HG02938 (cell line): ENCODE data around the gene CLEC4D.
"Not testable (repeated sequence)": the region's sequence is repeated elsewhere in the genome, so short reads cannot be mapped to it uniquely, and the experiment has no call there.

ENCODE experiments used
- ATAC-seq: cut with Tn5 transposase; IDR thresholded peaks from one replicate; pipeline ENCODE4 v1.9.1; 2021; ENCODE audit warnings: mild to moderate bottlenecking, moderate library complexity; ENCODE audit not compliant: unreplicated experiment

Gene CLEC4D

DNA sequence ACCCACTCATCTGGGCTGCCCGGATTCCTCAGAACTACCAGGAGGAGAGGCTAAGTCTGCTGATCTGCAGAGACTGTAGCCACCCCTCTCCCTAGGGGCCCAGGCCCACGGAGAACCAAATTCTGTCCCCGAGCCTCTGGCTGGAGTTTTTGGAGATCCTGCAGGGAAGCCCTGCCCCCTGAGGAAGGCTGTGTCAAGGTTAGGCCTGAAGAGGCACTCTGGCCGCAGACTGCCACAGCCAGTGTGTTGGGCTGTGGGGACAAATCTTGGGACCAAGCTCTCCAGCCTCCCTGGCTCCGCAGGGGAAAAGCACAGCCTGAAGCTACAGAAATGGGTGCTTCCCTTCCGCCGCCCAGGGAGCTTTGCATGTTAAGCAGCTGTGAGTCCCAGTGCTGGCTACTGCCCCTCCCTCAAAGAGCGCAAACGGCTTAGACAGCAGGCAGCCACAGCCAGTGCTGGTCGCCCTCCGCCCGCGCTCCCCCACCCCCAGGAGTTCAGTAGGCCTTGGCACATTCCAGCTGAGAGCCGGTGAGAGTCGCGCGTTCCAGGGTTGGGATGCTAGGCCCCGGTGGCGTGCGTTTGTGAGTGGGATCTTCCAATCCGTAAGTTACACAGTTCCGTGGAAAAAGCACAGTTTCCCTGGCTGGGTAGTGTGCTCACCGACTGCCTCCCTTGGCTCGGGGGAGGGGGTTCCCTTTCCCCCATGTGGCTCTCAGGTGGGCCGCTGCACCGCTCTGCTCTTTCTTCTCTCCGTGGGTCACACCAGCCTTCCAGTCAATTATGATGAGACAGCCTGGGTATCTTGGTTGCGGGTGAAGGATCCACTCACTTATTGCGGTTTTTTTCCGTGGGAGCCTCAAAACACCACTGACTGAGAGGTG lies 14.2 kb downstream of the CLEC4D start:
- ATAC-seq = no peak

DNA sequence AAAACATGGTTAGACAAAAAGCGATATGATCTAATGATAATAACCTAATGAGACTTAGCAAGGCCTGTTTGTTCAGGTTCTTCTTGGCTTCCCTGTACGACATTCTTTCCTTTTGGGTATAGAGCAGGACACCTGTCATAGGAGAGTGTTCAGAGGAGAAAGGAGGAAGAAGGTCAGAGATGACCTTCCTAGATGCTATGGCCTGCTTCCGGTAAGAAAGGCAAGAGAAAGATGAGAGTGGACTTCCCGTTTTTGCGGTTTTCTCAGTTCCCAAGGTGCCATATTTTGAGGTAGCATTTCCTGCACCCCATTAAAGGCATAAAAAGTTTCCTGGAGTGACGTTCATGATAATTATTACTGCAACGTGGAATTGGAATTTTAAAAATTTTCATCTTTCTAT lies 18.7 kb downstream of the CLEC4D start:
- no peak for ATAC-seq

DNA sequence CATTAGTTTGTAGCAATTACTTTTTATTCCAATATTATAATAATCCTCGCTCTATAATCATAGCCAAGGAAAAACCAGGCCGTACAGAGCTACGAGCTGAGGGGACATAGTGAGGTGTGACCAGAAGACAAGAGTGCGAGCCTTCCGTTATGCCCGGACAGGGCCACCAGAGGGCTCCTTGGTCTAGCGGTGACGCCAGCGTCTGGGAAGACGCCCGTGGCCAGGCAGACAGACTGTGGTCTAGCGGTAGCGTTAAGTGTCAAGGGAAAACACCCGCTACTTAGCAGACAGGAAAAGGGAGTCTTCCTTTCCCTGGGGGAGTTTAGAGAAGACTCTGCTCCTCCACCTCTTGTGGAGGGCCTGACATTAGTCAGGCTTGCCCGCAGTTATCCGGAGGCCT lies 24.5 kb downstream of the CLEC4D start:
- not testable (repeated sequence) for ATAC-seq

DNA sequence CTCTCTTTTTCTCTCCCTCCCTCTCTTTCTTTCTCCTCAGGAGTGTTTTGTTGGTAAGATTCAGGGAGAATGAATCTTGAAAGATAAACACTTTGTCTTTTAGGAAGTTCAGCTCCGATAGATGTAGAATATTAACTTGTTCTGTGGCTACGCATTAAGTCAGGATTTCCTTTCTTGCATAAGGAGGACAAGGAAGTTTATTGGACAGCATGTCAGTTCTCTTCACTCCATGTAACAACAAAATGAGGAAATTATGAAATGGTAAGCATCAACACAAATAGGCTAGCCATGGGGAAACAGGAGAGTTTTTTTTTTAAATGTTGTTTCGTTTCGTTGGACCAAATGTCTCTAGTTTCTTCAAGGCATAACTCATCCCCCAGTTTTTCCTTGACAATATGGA lies 27.5 kb downstream of the CLEC4D start, which contains the start of gene CLEC4E:
TSS of gene CLEC4E (minus strand) at position 75 of the 400 bp plus-strand sequence. CDS start 108 bp downstream, outside the sequence.
- ATAC-seq = not testable (repeated sequence)

DNA sequence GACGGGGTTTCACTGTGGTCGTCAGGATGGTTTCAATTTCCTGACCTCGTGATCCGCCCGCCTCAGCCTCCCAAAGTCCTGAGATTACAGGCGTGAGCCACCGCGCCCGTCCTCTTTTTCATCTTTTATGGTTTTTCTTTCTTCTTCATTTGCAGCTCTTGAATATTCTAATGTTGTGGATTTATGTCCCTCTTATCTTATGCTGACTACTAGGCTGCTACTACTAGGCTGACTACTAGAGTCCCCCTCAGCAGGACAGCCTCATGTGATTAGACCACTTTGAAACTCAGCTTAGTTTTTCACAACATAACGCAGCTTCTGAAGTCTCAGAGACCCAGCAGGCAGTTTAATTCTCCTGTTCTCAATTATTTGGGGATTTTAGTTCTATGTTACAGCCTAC lies 28.3 kb downstream of the CLEC4D start:
- ATAC-seq = no peak

DNA sequence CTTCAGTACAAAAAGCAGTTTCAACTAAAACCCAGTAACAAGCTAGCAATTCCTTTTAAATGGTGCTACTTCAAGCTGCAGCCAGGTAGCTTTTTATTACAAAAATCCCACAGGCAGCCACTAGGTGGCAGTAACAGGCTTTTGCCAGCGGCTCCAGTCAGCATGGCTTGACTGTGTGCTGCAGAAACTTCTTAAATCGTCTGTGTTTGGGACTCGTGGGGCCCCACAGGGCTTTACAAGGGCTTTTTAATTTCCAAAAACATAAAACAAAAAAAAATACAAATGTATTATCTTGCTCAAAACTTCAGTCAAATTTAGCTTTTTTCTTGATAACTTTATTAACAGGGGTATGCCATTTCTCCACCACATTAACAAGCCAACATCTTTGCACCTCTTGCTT lies 31.0 kb downstream of the CLEC4D start:
- ATAC-seq = no peak

DNA sequence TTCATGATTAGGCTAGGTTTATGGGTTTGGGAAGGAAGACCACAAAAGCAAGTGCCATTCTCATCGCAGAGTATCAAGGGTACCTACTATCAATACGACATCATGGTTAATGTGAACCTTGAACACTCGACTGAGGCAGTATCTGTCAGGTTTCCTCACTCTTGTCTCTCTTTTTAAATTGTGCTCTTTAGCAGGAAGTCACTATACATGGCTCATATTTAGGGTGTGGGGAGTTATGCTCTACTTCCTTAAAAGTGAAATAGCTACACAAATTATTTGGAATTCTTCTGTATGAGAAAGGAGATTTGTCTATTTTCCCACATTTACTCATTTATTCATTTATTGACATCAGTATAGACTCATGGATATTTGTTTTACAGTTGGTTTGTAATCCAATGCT lies 33.3 kb downstream of the CLEC4D start:
- ATAC-seq = no peak

DNA sequence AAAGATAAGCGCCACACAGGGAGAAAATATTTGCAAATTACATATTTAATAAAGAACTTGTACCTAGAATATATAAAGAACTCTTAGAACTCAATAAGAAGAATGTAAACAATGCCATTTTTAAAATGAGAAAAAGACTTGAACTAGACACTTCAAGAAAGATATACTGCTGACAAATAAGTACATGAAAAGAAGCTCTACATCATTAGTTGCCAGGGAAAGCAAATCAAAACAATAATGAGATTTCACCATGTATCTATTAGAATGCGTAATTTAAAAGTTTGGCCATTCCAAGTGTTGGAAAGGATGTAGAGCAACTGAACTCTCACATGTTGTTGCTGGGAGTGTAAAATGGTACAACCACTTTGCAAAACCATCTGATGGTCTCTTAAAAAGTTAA lies 34.3 kb downstream of the CLEC4D start:
- ATAC-seq = no peak

DNA sequence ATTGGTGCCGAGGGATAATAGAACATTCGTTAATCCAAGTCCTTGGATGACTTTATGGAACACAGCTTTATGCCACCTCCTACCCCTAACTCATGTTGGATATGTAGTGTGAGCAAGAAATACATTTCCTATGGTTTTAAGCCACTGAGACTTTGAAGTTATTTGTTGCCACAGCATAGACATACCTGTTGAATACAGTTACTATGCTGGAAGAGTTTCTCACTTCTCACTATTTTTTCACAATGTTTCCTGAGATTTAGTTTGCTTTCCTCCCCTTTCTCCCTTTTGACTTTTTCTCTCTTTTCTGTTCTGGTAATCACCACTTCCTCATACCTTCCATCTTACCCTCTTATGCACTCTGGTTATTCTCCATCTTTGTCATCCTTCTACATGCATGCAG lies 34.9 kb downstream of the CLEC4D start:
- ATAC-seq = no peak

DNA sequence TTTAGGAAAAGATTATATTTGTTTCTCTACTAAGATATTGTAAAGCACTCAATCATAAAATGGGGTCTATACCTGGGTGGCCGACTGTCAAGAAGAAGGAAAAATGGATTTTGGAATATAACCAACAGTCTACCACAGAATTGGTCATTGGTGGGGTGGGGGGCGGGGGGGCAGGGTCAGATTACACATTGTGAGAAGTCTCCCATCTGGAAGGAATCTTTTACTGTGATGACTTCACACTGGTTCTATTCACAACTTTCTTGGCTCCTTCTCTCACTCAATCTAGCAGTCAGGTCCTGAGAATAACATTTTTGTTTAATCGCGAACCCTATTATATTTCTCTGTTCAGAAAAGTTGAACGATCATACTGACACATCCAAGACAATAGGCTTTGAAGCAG lies 36.1 kb downstream of the CLEC4D start:
- ATAC-seq = no peak

DNA sequence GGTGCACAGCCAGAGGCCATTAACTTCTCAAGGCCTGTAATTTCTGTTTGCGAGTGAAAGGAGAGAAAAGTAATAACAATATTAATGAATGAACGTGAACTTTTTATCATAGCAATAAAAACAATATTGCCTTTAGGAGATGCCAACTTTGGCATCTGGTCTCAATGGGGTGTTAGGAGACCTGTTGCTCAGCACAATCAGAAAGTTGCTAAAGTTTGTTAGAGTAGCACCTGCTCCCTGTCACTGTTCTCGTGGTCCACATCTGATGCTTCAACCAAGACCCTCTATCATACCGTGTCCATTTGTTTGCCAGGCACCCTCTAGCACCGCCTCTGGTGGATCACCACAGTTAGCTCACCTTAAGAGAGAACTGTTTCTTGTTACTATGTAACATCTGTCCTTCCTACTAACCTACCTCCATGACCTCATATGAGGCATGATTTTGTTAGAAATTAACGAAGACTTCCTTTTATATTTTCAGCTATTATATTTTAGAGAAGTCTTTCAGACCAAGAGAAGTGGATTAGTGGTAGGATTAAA lies 39.9 kb downstream of the CLEC4D start:
- no peak for ATAC-seq

DNA sequence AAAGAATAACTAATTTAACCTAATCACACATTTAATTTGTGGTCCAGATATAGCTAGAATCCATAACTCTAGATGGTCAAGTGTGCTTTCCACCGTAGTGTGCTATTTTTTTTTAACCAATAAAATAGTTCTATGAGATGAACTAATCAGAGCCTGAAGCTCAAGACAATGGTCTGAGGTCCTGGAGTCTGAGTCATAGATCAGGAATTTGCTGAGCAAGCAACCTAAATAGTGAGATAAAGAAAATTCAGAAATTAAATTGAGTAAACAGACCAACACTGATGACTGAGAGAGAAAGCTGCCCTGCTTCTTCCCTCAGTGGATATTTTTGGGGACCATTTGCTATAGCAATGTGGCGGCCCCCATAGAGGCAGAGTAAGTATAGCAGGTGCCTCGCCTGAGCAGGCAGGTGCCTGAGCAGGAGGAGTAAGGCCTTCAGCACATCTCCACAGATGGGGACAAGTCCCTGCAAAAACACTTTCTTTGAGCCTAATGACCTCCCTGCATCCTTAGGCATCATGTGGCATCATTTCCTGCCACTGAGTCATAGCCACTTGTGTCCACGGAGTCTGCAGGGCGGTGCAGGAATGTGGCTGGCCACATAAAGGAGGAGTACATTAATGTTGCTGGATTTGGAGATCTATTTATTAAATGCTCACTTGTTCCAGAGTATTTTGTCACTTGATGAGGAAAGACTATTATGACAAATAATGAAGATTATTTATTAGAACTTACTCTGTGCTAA lies 41.3 kb downstream of the CLEC4D start:
- ATAC-seq = no peak

DNA sequence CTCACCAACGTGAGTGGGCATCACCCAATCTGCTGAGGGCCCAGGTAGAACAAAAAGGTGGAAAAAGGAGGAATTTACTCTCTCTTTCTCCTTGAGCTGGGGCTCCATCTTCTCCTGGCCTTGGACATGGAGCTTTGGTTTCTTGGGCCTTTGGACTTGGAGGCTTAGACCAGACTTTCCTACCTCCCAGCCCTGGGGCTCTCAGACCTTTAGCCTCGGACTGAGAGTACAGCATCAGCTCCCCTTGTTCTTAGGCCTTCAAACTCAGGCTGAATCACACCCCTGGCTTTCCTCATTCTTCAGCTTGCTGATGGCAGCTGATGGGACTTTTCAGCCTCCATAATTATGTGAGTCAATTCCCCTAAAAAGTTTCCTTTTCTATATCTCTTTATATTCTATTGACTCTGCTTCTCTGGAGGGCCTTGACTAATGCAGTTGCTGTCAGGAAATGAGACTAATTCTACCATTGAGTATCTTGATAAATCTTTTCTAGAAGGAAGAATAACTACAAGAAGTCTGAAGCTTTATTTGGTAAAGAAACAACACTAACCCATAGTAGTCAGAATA lies 43.3 kb downstream of the CLEC4D start:
- no peak for ATAC-seq

DNA sequence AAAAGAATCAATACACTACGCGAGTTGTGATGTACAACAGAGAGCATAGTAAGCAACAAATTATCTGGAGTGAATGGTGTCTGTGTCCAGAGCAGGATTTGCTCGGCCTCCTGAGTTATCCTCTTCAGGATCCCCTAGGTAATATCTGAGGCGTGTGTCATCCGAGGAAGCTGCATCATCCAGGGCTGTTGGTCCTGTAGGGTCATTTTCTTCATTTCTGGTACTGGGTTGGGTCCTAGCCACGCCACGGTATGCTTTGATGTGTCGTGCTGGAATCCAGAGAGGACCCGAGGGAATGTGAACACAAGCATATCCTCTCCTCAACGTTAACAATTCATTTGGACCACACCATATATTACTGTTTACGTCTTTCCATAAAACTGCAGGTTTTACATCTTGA lies 46.4 kb downstream of the CLEC4D start:
- no peak for ATAC-seq

DNA sequence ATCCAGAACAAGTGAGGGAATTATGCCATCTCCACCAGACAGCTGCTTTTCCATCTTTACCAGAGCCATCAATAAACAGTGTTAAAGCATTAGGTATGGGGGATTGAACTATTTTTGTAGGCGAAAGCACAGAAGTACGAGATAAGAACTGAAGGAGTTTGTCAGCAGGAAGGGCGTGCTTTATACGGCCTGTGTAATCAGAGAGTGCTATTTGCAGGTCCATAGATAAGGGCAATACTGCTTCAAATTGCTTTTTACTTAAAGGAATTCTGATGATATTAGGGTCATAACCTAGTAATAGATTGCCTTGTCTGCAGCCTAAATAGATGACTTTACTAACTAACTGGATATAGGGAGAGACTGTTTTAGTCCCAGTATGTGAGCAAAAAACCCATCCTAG lies 47.7 kb downstream of the CLEC4D start:
- no peak for ATAC-seq

DNA sequence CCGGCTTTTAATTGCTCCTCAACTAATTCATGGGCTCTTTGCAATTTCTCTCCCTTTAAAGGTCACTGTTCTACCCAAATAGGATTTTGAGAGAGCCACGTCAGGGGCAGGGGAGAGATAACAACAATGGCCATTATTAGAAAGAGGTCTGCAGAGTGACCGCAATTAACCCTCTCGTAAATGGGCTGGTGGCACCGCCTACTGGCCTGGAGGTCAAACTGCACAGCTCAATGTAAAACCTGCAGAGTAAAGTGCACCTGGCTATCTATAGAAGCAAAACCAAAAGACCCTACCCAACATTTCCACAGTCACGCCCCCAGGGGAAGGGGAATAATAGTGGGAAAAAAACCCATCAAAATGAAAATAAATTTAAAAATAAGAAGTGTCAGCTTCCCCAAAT lies 49.0 kb downstream of the CLEC4D start:
- ATAC-seq = no peak

DNA sequence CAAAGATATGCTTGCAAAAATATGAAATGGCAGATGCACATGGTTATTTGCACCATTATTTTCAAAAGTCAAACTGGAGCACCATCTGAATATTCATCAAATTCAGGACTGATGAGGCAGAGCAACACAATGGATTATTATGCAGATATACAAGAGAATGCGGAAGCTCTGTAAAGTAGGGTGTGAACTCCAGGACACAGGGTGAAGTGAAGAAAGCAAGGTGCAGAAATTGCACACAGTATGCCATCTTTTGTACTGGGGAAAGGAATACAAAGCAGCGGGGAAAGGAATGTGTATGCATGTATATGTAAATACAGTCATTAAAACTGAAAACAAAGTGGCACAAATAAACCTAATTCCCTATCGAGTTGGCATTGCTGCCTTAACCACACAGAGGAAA lies 50.1 kb downstream of the CLEC4D start:
- ATAC-seq = no peak

DNA sequence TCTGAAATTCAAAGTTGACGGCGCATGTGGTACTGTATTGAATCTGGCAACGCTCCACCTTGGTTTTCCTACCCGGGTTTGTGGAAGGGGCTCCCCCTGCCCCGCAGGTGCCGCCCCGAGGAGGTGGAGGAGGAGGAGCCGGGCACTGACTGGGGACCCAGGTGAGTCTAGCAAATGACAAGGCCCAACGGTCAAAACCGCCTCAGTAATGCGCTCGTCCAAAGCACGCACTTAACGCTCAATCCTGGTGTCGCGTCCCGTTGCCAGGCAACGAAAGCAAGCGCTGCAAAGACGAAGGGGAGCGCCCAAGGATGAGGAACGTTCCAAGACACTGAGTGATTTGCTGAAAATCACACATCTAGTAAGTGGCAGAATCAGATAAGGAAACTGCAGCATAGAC lies 51.4 kb downstream of the CLEC4D start:
- ATAC-seq = no peak

DNA sequence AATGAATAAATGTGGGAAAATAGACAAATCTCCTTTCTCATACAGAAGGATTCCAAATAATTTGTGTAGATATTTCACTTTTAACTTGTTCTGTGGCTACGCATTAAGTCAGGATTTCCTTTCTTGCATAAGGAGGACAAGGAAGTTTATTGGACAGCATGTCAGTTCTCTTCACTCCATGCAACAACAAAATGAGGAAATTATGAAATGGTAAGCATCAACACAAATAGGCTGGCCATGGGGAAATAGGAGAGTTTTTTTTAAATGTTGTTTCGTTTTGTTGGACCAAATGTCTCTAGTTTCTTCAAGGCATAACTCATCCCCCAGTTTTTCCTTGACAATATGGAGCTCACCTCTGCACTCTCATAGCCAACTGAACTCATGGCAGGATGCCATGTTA lies 52.7 kb downstream of the CLEC4D start:
- not testable (repeated sequence) for ATAC-seq

DNA sequence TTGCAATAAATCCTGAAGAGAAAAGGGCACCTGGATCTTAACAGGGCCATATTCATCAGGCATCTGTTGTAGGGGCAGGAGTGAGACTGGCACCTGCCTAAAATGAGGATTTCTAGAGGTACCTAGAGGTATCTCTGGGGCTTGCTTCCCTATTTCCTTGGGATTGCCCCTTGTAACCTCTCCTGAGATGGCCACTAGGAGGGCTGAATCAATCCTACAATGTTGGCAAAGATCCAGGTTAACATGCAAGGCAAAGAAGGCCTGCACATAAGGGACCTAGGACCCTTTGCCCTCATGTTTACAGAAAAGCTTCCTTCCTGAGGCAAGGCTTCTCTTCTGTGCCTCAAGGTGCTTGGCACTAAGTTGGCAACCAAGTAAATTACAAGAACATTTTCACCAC lies 53.2 kb downstream of the CLEC4D start:
- ATAC-seq = no peak
